ENCODE measurements around the gene CHD9.
"Not testable (repeated sequence)": the region's sequence is repeated elsewhere in the genome, so short reads cannot be mapped to it uniquely, and the experiment has no call there.

Gene CHD9

GRCh38 chr16:53209877-53210276 lies 155.1 kb downstream of the CHD9 start:
- no peak for DNase-seq

- DNase-seq = no peak
Measured at GRCh38 chr16:53211253-53211652, 156.5 kb downstream of the CHD9 start.

DNA sequence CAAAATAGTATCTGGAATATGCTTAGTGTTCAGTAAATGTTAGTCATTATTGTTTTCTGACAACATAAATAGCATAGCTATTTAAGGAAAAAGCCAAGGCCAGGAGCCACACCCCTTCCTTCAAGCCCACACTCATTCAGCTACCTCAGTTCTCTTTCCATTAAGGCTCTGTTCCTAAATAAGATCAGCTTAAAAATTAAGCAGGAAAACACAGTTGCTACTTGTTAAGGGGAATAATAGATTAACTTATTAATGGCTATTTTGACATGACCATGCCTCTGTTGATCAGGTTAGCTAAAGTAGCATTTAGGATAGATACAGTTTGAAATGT lies 158.1 kb downstream of the CHD9 start:
- DNase-seq = peak; percentile 35

DNA sequence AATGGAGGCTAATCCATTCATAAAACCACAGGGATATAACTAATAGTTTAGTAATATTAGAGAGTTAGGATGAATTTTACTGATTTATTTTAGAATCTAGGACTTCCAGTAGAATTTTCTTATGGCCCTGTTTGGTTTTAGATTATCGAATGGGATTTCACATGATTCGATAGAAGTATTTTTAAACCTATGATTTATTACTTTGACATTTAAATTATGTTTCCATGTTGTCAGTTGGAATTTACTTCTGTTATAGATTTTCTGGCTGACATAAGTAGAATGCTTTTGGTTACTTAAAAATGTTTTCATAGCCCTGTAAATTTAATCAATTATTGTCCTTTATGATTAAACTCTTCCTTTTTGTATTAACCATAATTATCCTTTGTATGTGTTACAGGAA lies 158.8 kb downstream of the CHD9 start:
- no peak for DNase-seq

- DNase-seq = no peak
Measured at GRCh38 chr16:53216798-53217197, 162.0 kb downstream of the CHD9 start.

- DNase-seq = no peak
Measured at GRCh38 chr16:53219371-53219770, 164.6 kb downstream of the CHD9 start.

GRCh38 chr16:53219795-53220454 lies 165.1 kb downstream of the CHD9 start:
- DNase-seq = no peak

- DNase-seq = peak; percentile 10
Measured at GRCh38 chr16:53220585-53220984, 165.8 kb downstream of the CHD9 start.

DNA sequence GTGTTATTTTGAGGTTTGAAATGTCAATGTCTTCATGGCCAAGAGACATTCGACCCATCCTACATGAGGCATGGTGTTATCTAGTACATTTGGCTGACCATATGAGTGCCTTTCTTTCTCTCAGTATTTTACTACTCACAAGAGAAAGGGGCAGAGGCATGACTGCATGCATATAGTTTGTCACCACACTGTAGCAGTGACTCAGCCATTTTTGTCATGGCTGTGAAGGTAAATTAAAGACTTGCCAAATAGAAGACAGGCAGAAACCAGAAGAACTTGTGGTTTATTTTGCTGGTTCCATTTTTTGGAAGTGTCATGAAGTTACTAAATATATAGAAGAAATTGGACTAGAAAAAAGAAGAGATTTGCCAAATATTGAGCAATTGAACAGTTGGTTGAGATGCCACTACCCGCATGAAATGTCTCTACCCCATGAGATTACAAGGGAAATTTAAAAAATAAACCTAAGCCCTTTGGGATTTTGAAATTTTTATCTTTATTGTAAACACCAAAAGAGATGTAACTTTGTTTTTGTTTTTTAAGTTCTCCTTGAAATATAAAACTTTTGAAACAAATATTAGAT lies 170.3 kb downstream of the CHD9 start:
- no peak for DNase-seq

- DNase-seq = no peak
Measured at GRCh38 chr16:53232826-53233529, 178.2 kb downstream of the CHD9 start.

DNA sequence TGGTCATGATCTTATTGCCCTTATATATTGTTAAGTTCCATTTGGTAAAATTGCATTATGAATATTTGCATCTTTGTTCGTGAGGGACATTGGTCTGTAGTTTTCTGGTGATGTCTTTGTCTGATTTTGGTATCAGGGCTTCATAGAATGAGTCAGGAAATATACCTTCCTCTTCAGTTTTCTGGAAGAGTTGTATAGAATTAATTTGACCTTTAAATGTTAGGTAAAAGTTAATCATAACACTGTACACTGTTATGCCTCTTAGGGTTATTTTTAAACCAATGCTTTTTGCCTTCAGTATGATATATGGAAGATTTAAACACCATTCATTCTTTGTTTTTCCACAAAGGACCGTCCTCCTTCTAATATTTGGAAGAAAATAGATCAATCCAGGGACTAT lies 180.0 kb downstream of the CHD9 start:
- DNase-seq = no peak

DNA sequence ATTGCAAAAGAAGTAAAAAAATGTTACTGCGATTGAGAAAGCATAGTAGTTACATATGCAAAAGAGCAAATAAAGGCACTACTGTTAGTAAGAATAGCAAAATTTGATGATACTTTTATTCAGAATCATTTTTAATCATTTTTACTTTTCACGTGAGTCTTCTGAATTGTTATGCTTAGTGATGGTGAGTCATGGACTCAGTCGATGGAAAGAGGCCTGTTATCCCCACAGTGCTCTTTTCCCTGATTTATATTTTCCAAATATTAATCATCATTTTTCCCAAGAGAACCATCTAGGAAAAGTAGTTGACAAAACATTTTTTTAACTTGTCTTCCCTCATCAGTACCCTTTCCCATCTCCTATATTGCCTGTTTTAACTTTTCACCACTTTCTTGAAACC lies 181.1 kb downstream of the CHD9 start:
- DNase-seq = no peak

GRCh38 chr16:53249331-53249730 lies 194.5 kb downstream of the CHD9 start:
- no peak for DNase-seq

GRCh38 chr16:53257001-53257400 lies 202.2 kb downstream of the CHD9 start:
- DNase-seq = no peak

DNA sequence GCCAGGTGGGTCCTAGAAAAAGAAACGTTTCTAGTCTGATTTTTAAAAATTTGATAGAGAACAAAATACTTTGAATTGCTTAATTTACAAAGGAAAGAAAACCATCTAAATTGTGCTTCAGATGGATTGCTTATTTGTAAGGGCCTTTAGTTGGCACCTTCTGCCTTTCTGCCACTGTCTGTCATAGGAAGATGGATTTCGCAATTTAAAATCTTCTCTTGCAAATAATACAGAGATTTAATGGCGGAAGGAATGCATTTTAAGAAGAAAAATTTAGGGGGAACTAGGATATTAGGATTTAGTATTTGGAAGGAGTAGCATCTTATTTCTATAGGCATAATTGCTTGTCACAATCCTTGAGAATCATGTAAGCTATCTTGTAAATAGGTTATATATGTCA lies 204.0 kb downstream of the CHD9 start:
- DNase-seq = no peak

GRCh38 chr16:53261276-53261675 lies 206.5 kb downstream of the CHD9 start:
- DNase-seq = no peak

- no peak for DNase-seq
Measured at GRCh38 chr16:53262645-53263044, 207.9 kb downstream of the CHD9 start.

GRCh38 chr16:53266156-53266555 lies 211.4 kb downstream of the CHD9 start:
- no peak for DNase-seq

DNA sequence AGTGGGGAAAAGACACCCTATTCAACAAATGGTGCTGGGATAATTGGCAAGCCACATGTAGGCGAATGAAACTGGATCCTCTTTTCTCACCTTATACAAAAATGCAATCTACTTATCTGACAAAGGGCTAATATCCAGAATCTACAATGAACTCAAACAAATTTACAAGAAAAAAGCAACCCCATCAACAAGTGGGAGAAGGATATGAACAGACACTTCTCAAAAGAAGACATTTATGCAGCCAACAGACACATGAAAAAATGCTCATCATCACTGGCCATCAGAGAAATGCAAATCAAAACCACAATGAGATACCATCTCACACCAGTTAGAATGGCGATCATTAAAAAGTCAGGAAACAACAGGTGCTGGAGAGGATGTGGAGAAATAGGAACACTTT lies 223.7 kb downstream of the CHD9 start:
- not testable (repeated sequence) for DNase-seq

GRCh38 chr16:53281280-53281679 lies 226.5 kb downstream of the CHD9 start:
- DNase-seq = no peak

DNA sequence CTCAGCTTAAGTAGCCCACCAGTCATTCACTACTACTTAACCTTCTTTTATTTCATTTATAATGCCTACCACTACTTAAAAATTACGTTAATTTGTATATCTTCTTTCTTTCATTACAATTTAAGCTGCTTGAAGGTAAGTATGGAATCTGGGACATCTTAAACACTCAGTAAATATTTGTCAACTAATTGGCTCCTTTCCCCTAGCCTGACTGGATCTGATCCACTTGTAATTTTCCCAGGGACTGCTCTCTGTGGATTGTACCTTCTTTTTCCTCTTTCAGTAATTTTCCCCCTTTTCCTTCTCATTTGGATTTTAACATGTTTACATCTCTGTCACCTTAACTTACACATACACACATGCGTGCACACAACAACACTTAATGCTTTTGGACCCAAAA lies 227.1 kb downstream of the CHD9 start:
- DNase-seq = no peak

DNA sequence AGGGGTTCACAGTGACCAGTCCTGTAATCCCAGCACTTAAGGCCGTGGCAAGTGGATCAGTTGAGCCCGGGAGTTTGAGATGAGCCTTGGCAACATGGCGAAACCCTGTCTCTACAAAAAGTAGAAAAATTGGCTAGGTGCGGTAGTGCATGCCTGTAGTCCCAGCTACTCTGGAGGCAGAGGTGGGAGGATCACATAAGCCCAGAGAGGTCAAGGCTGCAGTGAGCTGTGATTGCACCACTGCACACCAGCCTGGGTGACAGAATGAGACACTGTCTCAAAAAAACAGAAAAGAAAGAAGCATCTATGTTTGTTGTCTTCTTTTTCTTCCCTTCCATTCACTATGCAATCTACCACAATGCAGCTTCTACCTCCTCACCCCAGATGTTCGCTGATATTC lies 227.5 kb downstream of the CHD9 start:
- no peak for DNase-seq

GRCh38 chr16:53282975-53283946 lies 228.5 kb downstream of the CHD9 start:
- DNase-seq = peak; percentile 32

All from NCI-H82 (cell line).